GM12872 (cell line): ENCODE measurements around the gene DOCK3.

Experiments
- TF ChIP-seq, protein P1 (sequence below): IDR thresholded peaks from 3 replicates; pipeline ENCODE4 v1.5.1; 2011; ENCODE audit warnings: low read depth, mild to moderate bottlenecking, low read length, moderate library complexity; ENCODE audit not compliant: insufficient read depth

The DOCK3 gene

DNA sequence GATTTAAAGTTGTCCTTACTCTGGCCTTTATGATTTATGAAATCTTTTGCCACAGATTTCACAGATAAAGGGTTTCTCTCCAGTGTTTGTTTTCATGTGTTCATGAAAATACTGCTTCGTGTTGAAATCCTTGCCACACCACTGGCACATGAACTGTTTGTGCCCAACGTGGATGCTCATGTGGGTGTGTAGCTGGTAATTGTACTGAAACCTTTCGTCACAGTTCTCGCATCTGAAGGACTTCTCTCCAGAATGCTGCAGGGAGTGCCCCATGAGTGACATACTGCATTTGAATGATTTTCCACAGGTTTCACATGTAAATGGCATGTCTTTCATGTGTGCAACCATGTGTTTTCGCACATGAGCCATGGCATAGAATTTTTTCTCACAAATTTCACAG lies 111.9 kb downstream of the DOCK3 start:
- TF ChIP-seq, protein P1, sequence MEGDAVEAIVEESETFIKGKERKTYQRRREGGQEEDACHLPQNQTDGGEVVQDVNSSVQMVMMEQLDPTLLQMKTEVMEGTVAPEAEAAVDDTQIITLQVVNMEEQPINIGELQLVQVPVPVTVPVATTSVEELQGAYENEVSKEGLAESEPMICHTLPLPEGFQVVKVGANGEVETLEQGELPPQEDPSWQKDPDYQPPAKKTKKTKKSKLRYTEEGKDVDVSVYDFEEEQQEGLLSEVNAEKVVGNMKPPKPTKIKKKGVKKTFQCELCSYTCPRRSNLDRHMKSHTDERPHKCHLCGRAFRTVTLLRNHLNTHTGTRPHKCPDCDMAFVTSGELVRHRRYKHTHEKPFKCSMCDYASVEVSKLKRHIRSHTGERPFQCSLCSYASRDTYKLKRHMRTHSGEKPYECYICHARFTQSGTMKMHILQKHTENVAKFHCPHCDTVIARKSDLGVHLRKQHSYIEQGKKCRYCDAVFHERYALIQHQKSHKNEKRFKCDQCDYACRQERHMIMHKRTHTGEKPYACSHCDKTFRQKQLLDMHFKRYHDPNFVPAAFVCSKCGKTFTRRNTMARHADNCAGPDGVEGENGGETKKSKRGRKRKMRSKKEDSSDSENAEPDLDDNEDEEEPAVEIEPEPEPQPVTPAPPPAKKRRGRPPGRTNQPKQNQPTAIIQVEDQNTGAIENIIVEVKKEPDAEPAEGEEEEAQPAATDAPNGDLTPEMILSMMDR = no peak

DNA sequence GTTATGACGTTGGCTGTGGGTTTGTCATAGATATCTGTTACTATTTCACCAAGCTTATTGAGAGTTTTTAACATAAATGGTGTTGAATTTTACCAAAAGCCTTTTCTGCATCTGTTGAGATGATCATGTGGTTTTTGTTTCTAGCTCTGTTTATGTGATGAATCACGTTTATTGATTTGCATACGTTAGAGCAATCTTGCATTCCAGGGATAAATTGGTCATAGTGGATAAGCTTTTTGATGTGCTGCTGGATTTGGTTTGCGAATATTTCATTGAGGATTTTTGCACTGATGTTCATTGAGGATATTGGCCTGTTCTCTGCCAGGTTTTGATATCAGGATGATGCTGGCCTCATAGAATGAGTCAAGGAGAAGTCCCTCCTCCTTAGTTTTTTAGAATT lies 117.8 kb downstream of the DOCK3 start:
- TF ChIP-seq, protein P1 = no peak

DNA sequence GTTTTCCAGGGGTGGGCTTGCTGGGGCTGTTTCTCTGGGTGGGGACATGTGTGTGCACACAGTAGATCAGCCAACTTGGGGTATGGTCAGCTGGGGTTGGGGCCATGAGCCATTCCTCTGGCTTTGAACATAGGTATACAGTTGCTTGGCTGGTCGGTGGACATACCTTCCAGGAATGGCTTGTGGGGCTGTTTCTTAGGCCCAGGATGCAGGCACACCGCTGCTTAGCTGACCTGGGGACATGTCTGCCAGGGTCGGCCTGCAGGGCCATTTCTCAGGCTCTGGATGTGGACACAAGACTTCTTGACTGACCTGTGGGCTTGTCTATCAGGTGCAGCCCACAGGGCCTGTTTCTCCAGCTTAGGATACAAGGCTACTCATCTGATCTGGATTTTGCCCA lies 130.6 kb downstream of the DOCK3 start:
- TF ChIP-seq, protein P1 = no peak

DNA sequence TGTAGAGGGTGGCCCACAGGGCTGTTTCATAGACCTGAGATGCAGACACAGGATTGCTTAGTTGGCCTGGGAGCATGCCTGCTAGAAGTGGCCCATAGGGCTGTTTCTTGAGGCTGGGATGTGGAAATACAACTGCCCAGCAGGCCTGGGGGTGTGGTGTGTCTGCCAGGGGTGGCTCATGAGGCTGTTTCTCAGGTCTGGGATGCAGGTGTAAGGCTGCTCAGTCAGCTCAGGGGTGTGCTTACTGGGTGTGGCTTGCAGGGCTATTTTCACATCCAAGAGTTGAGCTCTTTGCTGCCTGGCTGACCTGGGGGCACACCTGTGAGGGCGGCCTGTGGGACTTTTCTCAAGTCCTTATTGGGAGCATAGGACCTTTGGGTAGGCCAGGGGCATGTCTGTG lies 131.3 kb downstream of the DOCK3 start:
- TF ChIP-seq, protein P1 = no peak

DNA sequence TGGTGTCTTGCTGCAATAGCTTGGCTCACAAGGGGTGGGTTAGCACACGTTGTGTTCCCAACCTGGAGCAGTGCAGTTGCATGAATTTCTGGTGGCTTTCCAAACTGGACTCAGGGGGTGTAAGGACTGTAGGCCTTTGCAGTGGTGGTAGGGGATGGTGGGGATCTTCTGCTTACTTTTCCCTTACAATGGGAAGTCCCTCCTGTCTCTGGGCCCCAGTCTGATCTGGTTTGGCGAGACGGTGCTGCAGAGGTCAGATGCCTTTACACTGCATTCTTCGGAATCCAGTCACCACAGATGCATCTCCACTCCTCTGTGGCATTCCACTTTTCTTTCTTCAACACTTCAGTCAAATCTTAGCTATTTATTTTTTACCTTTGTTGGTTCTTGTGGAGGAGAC lies 132.1 kb downstream of the DOCK3 start:
- TF ChIP-seq, protein P1 = no peak

DNA sequence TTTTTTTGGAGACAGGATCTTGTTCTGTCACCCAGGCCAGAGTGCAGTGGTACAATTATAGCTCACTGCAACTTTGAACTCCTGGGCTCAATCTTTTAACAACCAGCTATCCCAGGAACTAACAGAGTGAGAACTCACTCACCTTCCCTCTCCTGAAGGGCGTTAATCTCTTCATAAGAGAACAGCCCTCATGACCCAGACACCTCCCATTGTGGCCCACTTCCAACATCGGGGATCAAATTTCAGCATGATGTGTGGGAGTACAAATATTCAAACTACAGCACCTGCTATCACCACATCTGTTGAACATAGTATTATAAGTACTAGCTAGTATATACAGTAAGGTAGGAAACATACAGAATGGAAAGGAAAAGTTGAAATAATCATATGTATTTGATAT lies 132.5 kb downstream of the DOCK3 start:
- TF ChIP-seq, protein P1 = no peak

DNA sequence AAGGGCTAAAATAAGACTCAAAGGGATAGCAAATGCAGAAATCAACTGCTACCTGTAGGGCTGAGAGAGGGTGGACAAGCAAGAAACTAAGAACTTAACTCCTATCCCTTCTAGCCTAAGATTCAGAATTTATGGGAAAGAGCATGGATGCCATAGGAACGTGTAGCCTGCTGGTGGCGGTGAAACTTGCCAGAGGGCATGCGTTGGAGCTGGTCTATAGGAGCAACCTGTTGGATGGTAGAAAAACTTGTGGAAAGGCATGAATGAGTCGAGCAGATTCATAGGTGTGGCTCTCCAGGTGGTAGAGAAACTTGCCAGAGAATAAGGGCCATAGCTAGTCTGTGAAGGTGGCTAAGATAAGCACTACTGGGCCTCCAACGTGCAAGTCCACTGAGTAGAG lies 137.2 kb downstream of the DOCK3 start:
- TF ChIP-seq, protein P1 = no peak

DNA sequence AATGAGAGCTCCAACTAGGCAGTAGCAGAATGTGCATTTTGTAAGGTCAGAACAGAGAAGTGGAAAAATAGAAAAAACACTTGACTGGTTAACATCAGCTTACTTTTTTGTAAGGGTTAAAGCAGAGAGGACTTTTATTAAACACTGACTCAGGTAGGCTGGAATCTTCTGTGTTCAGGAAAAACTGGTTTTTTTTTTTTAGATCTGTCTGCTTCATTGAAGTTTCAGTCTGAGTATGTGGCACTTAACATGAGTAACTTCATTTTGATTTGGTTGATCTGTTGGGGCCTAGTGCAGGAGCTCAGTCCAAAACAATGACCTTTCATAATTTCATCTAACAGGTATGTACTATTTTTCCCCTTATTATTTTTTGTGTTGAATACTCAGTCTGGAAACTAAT lies 141.1 kb downstream of the DOCK3 start:
- TF ChIP-seq, protein P1 = no peak
